Coronary artery (tissue), 2 donors: ENCODE results near the gene RGS9.

Experiments
- DNase-seq: peaks from one replicate; pipeline ENCODE4 v3.0.0-alpha.2; 2017; ENCODE audit warnings: low spot score
- H3K27ac ChIP-seq, 2 donors: fragments of 200-600 bp; sonication (generic); one replicate each; pipeline ENCODE4 v1.5.1; 2016 to 2019
- H3K4me3 ChIP-seq: fragments of 200-600 bp; sonication (generic); 2 replicates; pipeline ENCODE4 v1.5.1; 2016; ENCODE audit warnings: mild to moderate bottlenecking, moderate library complexity
- CTCF ChIP-seq: fragments of 200-600 bp; sonication (generic); IDR thresholded peaks from one replicate; pipeline ENCODE4 v1.5.1; 2019; ENCODE audit warnings: antibody characterized with exemption

RGS9 gene

DNA sequence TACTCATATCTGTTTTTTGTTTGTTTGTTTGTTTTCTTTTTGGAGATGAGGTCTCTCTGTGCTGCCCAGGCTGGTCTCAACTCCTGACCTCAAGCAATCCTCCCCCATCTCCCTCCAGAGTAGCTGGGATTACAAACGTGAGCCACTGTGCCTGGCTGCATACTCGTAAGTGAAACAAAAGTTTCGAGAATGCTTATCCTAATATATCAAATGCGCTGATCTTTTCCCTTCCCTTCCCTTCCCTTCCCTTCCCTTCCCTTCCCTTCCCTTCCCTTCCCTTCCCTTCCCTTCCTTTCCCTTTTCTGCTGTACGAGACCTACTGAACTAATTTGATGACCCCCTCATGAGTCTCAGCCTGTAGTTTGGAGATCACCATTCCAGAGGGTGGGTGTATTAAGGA, 122.1 kb downstream of the RGS9 start:
- no peak for DNase-seq
- H3K27ac ChIP-seq: no peak overlapping the region
- H3K4me3 ChIP-seq: no peak overlapping the region

GRCh38 chr17:65259696-65260485, 122.7 kb downstream of the RGS9 start:
- Histone ChIP-seq H3K4me3 (no peak overlapping the region), H3K27ac (no peak overlapping the region)
- no peak for TF ChIP-seq CTCF
- DNase-seq: no peak

More for the DNA sequence above, 122.1 kb downstream of the RGS9 start:
- no peak for TF ChIP-seq CTCF

DNA sequence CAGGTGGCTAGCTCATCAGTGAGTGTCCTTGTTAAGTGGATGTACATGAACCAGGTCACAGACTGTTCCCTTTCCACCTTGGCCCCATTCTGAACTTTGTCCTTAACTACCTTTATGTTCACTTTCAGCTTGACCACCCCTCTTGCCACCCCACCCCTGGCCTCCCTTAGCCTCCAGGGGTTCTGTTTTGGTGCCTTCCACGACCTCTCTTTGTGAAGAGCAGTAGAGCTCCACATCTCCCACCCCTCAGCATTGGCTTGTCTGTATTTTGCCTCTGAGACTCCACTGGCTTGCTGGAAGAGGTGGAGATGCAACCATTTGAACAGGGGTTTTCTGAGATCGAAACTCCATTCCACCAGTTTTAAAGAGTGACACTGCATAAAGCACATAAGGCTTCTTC, 123.5 kb downstream of the RGS9 start:
- H3K27ac ChIP-seq: no peak overlapping the region
- DNase-seq: no peak
- TF ChIP-seq CTCF: no peak
- no peak overlapping the region for H3K4me3 ChIP-seq

GRCh38 chr17:65261152-65261551, 124.0 kb downstream of the RGS9 start:
- Histone ChIP-seq H3K4me3 (no peak overlapping the region), H3K27ac (no peak overlapping the region)
- DNase-seq: no peak
- TF ChIP-seq CTCF: no peak

- DNase-seq: no peak
- no peak for TF ChIP-seq CTCF
- Histone ChIP-seq H3K4me3 (no peak overlapping the region), H3K27ac (no peak overlapping the region)
These were observed 124.8 kb downstream of the RGS9 start for GRCh38 chr17:65261682-65262636.

GRCh38 chr17:65265276-65265675, 128.1 kb downstream of the RGS9 start:
- Histone ChIP-seq H3K4me3 (no peak overlapping the region), H3K27ac (no peak overlapping the region)
- no peak for DNase-seq
- TF ChIP-seq CTCF: no peak
